ENCODE measurements around the gene MSI1.

MSI1 gene

GRCh38 chr12:120368789-120369602, at the start of gene MSI1:
Gene MSI1, minus strand, starts transcription at chr12:120369164. Its CDS starts 73 bp downstream, at chr12:120369091.
- DNase-seq = peak in 1 of 2 experiments; percentile 26

DNA sequence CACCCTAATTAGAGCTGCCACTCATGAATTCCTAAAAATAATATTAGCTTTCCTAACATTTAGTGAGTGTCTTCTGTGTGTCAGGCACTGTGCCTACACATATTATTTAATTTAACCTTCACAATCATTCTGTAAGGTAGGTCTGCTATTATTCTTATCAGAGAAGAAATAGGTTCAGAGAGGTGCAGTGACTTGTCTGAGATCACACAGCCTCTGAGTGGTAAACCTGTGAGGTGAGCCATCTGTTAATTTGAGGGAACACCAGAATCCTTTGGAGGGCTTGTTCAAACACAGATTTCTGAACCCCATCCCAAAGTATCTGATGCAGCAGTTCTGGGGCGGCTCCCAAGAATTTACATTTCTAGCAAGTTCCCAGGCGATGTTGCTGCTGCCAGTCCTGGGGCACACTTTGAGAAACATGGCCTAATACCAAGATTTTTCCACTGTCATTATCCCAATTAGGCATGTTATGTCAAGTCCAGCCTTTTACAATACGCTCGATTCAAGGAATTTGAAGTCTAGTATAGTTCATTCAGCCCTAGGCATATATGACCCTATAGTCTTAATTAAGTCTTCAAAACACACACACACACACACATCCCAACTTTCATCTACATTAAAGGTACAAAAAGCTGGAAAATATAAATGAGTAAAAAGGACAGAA, 49.1 kb upstream of the MSI1 start:
- no peak for DNase-seq

DNA sequence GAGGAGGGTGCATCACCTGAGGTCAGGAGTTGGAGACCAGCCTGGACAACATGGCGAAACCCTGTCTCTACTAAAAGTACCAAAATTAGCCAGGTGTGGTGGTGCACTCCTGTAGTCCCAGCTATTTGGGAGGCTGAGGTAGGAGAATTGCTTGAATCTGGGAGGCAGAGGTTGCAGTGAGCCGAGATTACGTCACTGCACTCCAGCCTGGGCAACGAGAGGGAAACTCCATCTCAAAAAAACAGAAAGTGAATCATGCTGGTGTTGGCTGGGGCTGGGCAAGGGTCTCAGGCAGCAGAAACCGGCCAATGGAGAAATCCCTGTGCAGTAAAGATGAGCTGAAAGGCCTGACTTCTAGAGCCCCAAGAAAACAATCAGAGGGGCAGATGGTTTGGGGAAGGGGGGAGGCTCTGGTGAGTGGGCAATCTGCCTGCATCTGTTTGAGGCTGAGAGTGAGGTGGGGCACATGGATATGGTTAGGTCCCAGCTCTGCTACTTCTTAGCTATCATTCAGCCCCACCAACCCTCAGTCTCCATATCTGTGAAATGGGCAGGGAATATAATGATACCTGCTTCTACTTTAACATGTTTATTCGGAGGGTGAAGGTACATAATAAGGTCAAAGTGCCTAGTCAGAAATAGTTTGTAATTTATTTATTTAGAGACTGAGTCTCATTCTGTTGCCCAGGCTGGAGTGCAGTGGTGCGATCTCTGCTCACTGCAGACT, 47.7 kb upstream of the MSI1 start:
- DNase-seq = peak in 1 of 2 experiments; percentile 15

DNA sequence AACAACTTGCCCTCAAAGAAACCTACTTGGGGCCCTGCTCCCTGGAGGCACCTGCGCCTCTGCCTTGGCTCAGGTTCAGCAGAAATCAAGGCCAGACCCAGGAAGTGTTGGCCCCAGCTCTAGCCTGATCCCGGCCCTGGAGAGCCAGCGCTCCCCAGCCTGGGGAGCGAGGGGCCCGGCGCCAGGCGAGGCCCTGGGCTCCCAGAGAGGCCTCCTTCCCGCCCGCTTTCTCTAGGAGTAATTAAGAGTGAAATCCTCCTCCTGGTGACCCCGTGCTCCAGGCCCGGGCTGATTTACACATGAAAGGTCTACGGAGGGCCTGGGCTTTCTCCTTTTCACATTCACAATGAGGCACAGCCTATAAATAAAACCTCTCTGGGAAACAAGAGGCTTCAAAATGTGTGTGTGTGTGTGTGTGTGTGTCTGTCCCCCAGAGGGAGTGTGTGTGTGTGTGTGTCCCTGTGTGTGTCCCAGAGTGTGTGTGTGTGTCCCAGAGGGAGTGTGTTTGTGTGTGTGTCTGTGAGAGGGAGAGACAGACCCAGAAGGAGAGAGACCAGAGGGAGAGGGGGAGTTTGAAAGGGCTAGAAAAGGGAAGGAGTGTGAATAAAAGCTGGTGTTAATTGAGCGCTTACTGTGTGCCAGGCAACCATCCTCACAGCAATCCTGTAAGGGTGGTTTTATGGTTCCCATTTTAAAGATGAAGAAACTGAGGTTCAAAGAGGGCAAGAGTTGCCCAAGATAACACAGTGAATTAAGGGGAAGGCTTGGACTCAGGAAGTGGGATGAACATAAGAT, 45.1 kb upstream of the MSI1 start:
- no peak for DNase-seq

DNA sequence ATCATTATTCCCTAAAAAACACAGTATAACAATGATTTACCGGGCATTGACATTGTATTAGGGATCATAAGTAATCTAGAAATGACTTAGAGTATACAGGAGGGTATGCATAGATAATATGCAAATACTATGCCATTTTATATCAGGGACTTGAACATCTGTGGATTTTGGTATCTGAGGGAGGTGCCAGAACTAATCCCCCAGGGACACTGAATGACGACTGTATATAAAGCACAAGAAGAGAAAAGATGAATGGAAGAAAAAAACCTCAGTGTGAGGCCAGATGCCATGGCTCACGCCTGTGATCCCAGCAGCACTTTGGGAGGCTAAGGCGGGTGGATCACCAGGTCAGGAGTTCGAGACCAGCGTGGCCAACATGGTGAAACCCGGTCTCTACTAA, 43.5 kb upstream of the MSI1 start:
- no peak for DNase-seq

- DNase-seq = no peak
Observed at GRCh38 chr12:120408771-120409170, 39.8 kb upstream of the MSI1 start.

DNA sequence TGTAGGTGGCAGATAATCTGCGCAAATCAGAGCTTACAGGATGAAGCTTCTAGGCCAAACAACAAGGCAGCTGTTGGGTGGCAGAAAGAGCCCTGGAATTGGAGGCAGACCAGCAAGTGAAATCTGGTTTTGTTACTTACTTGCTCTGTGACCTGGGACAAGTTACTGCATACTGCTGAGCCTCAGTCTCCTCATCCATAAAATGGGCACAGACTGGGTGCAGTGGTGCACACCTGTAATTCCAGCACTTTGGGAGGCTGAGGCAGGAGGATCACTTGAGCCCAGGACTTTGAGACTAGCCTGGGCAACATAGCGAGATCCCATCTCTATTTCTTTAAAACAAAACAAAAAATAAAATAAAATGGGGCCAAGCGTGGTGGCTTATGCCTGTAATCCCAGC, 37.6 kb upstream of the MSI1 start:
- no peak for DNase-seq

GRCh38 chr12:120406069-120406468, 37.1 kb upstream of the MSI1 start:
- DNase-seq = no peak

DNA sequence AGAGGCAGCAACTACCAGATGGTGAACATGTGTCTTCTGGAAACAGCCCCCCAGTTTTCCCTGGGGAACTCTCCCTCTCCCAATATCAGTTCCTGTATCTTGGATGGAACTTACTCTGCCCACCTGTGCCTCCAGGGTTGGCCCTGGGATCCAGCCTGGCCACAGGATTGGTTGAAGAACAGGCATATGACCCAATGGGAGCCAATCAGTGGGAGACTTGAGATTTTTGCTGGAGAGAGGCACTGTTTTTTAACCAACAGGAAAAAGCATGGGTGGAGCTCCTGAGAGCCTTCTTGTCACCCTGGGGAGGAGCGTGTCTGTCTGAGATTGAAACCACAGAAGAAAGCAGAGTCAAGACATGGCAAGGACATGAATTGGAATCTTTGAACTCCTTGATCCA, 35.3 kb upstream of the MSI1 start:
- DNase-seq = no peak

DNA sequence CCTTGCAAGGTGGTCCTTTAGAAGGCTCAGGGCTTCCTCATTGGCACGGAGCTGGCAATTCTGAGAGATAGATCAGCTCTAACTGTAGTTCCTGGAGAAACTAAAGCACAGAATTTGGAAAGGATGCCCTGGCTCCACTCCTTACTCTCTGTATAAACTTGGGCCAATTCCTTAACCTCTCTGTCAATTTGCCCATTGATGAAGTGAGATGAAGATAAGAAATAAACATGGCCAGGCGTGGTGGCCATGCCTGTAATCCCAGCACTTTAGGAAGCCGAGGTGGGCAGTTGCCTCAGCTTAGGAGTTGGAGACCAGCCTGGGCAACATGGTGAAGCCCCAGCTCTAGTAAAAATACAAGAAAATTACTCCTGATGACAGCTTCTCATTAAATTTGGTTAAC, 34.9 kb upstream of the MSI1 start:
- DNase-seq = no peak

DNA sequence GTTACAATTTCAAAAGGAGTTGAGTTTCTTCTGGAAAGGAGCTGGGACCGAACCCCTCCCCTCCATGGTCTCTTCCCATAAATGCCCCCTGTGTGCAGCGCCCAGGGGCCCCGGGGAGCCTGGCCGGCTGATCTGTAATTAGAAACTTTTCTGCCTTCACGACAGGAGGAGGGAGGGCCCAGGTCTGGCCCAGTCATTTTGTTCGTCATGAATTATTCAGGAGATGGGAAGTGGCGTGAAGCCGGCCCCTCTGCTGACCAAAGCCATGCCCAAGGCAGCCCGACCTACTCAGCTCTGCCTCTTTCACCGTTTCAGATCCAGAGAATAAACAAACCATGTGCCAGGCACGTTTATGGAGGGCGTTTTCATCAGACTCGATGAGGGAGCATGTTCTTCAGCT, 33.3 kb upstream of the MSI1 start:
- no peak for DNase-seq

GRCh38 chr12:120399531-120399930, 30.6 kb upstream of the MSI1 start:
- no peak for DNase-seq

DNA sequence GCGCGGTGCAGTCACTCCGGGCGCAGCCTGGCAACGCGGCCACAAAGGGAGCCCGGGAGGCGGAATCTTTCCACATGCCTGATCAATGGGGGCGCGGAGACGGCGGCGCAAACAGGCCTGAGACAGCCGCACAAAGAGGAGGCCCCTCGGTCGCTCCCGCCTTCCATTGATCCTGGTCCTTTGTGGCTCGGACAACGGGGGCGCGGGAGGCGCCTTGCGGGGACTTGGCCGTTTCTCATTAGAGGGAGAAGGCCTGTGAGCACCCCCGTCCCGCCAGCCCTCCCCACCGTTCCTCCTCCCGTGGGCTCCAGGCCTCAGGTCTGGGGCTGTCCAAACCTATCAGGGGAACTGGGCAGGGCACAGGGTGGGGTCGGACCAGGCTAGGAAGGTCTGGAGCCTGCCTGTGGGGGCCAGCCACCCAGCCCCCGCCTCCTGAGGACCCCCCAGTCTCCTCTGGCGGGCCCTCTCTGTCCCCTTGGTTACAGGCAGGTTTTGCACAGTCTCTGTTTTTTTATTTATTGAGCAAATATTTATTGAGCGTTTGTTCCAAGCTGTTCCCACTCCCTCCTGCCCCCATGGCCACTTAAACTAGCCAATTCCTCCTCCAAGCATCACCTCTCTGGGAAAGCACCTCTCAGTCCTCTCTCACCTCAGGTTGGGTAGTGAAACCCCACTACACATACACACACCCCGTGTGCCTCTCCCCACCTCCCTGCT, 29.0 kb upstream of the MSI1 start:
- DNase-seq = no peak

- DNase-seq = no peak
Observed at GRCh38 chr12:120394483-120395367, 25.8 kb upstream of the MSI1 start.

DNA sequence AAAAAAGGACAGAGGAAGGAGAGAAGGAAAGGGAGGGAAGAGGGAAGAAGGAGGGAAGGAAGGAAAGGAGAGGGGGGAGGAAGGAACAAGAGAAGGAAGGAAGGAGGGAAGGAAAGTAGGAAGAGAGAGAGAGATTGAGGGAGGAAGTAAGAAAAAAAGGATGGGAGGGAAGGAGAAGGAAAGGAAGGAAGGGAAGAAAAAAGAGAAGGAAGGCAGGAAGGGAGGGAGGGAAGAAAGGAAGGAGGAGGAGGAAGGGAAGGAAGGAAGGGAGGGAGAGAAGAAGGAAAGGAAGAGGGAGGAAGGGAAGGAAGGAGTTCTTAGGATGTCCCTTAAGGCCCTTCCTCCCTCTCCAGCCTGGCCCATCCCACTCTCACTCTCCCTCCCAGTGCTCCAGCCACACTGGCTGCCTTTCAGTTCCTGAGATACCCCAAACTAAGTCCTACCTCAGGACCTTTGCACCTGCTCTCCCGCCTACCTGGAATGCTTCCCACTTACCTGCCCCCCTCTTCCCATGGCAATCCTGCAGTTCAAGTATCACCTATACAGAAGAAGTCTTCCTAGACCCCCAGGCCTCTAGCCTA, 21.7 kb upstream of the MSI1 start:
- DNase-seq = no peak

DNA sequence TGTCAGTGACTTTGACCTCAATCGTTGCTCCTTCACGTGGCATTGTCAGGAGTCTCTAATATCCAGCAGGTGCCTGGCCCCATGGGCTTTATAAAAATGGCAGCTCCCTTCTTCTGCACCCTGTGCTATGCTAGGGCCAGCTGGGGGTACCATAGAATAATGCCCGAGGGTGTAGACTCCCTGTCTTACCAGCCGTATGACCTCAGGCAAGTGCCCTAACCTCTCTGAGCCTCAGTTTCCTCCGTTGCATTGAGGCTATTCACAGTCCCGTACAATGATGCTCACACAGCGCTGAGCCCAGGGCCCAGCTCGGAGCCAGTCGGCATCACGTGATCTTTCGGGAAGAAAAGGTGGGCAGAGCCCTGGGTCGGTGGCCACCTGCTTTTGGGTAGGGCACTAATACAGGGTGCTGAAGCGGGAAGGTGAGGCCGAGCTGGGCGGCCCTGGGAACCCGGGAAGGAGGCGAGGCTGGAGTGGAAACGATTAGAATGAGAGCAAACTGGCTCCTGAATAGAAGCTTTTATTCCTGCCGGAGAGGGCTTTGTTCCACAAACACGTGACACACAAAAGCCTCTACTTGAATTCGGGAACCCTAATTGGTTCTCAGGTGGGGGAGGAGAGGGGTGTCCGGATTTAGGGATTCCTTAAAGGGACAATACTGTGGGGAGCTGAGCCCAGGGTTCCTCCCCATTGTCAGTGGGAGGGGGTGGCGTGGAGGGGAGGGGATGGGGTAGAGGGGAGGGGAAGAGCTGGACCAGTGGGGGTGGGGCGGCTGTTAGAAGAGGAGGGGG, 19.9 kb upstream of the MSI1 start:
- no peak for DNase-seq

- no peak for DNase-seq
Observed at GRCh38 chr12:120381752-120382419, 12.9 kb upstream of the MSI1 start.

DNA sequence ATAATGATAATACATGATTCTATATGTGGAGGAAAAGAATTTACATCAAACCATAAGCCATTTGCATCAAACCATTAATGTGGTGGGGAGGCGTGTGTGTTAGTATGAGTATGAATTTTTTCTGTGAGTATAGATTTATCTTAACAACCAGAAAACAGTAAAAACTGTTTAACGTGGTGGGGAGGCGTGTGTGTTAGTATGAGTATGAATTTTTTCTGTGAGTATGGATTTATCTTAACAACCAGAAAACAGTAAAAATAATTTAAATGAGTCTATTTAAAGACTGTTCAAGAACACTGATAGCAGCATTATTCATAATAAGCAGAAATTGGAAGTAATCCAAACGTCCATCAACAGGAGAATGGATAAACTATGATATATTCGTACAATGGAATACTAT, 9.1 kb upstream of the MSI1 start:
- no peak for DNase-seq

GRCh38 chr12:120377611-120378010, 8.6 kb upstream of the MSI1 start:
- DNase-seq = no peak
